Testis (tissue), 3 donors: Measurements from ENCODE around the gene RPA1. TPM values are rescaled to one million over a fixed set of nuclear protein-coding genes. Genes with fewer than 3 reads are reported as not detected.

Experiments used
- DNase-seq: peaks from one replicate; pipeline ENCODE4 v3.0.0-alpha.2; 2019
- H3K27ac ChIP-seq, 2 donors: fragments of 200-600 bp; sonication (generic); one replicate each; pipeline ENCODE4 v1.5.1; 2019
- H3K27me3 ChIP-seq: fragments of 200-600 bp; sonication (generic); one replicate; pipeline ENCODE4 v1.5.1; 2019
- H3K36me3 ChIP-seq: fragments of 200-600 bp; sonication (generic); one replicate; pipeline ENCODE4 v1.5.1; 2017; ENCODE audit warnings: low read depth; ENCODE audit errors: missing control alignments
- H3K4me1 ChIP-seq: fragments of 200-600 bp; sonication (generic); one replicate; pipeline ENCODE4 v1.5.1; 2019
- H3K4me3 ChIP-seq, 2 donors: fragments of 200-600 bp; sonication (generic); one replicate each; pipeline ENCODE4 v1.5.1; 2017 to 2019
- H3K9me3 ChIP-seq: fragments of 200-600 bp; sonication (generic); one replicate; pipeline ENCODE4 v1.5.1; 2017
- POLR2A ChIP-seq: fragments of 450-650 bp; IDR thresholded peaks from one replicate; pipeline ENCODE4 v1.6.1; 2017; ENCODE audit warnings: antibody characterized with exemption, mild to moderate bottlenecking, moderate library complexity
- WGBS, 2 donors: methylation state at CpG; one replicate each; pipeline ENCODE4 v1.1.5; 2018; 5-methylcytosine and 5-hydroxymethylcytosine counted together
- intact Hi-C: fragments of 100-400 bp; cut with DNase I; formaldehyde crosslinking; loops from one replicate; pipeline ENCODE4 v1.15.1; 2023; ENCODE audit warnings: low total_unique reads
- polyA plus RNA-seq: library from polyadenylated mRNA; stranded (reverse); fragments of 350-450 nt; fragmentation: Illumina TruSeq; extraction: RNeasy Lipid Tissue Mini Kit (QIAGEN cat#74804); gene quantifications from one replicate; pipeline ENCODE4 v1.2.3, GENCODE V29; 2014; ENCODE audit warnings: low read depth, low replicate concordance; ENCODE audit not compliant: insufficient read depth
- total RNA-seq, 2 donors: library from RNA; depleted of rRNA; stranded (reverse); fragments of >200 nt; gene quantifications; one replicate each; pipeline ENCODE4 v1.2.3, GENCODE V29; 2016
- TF ChIP-seq, protein P1 (sequence below), 3 experiments: fragments of 450-650 bp in 2 of 3; fragments of 200-600 bp in 1 of 3; sonication (generic) in 1 of 3; IDR thresholded peaks; one replicate each; pipeline ENCODE4 v1.5.1; 2016 to 2019; ENCODE audit warnings: antibody characterized with exemption in 3 of 3, mild to moderate bottlenecking in 2 of 3, moderate library complexity in 1 of 3

The RPA1 gene
- total and polyA plus RNA-seq, 3 donors from 2014 or later, result 31.7 to 52.9 (median 36.4) TPM

DNA sequence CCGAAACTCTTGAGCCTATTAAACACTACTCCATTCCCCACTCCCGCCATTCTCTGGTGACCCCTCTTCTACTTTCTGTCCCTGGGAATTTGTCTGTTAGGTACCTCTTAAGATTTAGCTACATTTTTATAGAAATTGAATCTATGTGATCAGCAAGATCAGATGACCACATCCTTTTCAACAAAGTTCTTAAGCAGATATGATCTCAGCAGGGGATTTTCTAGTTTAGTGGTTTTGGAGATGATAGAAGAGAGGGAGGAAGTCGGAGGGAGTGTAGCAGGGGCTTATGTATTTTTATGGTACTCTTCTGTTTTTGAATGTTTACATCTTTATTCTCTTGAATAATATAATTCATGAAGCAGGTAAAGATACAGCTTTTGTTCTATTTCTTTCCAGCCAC, 40.8 kb downstream of the RPA1 start:
- Histone ChIP-seq H3K27ac (no peak overlapping the region), H3K9me3 (no peaks in the 10 kb centered on the region), H3K27me3 (no peaks in the 10 kb centered on the region), H3K36me3 (no peaks in the 10 kb centered on the region), H3K4me3 (no peak overlapping the region), H3K4me1 (no peaks in the 10 kb centered on the region)
- TF ChIP-seq POLR2A, result no peak
- TF ChIP-seq, protein P1, sequence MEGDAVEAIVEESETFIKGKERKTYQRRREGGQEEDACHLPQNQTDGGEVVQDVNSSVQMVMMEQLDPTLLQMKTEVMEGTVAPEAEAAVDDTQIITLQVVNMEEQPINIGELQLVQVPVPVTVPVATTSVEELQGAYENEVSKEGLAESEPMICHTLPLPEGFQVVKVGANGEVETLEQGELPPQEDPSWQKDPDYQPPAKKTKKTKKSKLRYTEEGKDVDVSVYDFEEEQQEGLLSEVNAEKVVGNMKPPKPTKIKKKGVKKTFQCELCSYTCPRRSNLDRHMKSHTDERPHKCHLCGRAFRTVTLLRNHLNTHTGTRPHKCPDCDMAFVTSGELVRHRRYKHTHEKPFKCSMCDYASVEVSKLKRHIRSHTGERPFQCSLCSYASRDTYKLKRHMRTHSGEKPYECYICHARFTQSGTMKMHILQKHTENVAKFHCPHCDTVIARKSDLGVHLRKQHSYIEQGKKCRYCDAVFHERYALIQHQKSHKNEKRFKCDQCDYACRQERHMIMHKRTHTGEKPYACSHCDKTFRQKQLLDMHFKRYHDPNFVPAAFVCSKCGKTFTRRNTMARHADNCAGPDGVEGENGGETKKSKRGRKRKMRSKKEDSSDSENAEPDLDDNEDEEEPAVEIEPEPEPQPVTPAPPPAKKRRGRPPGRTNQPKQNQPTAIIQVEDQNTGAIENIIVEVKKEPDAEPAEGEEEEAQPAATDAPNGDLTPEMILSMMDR (IDR thresholded peaks at IDR 0.05), result no peak
- no peak for DNase-seq
- WGBS, 2 donors, result 86 to 96% methylated on average over 3 of the region's 3 CpGs
- intact Hi-C loops, result no loop called here

- Histone ChIP-seq H3K27ac (no peak overlapping the region), H3K27me3 (no peaks in the 10 kb centered on the region), H3K4me1 (no peaks in the 10 kb centered on the region), H3K9me3 (no peaks in the 10 kb centered on the region), H3K4me3 (no peak overlapping the region), H3K36me3 (no peaks in the 10 kb centered on the region)
- DNase-seq, result no peak
- WGBS, 2 donors, result 84 to 90% methylated on average over 5 of the region's 5 CpGs
- intact Hi-C loops, result no loop called here
- TF ChIP-seq, protein P1 (IDR thresholded peaks at IDR 0.05), result no peak
- TF ChIP-seq POLR2A, result no peak
Measured at GRCh38 chr17:1871756-1872155, 42.0 kb downstream of the RPA1 start.

GRCh38 chr17:1872254-1872653, 42.4 kb downstream of the RPA1 start:
- H3K27me3 ChIP-seq, result no peaks in the 10 kb centered on the region
- TF ChIP-seq POLR2A, result no peak
- TF ChIP-seq, protein P1 (IDR thresholded peaks at IDR 0.05), result no peak
- no peaks in the 10 kb centered on the region for H3K4me1 ChIP-seq
- no peak overlapping the region for H3K4me3 ChIP-seq
- no peaks in the 10 kb centered on the region for H3K36me3 ChIP-seq
- H3K27ac ChIP-seq, result no peak overlapping the region
- 90 to 96% methylated on average over 12 of the region's 12 CpGs for WGBS, 2 donors
- no peaks in the 10 kb centered on the region for H3K9me3 ChIP-seq
- intact Hi-C loops, result no loop called here
- no peak for DNase-seq

GRCh38 chr17:1872976-1873375, 43.2 kb downstream of the RPA1 start:
- no peak overlapping the region for H3K4me3 ChIP-seq
- H3K36me3 ChIP-seq, result no peaks in the 10 kb centered on the region
- H3K4me1 ChIP-seq, result no peaks in the 10 kb centered on the region
- no peaks in the 10 kb centered on the region for H3K27me3 ChIP-seq
- intact Hi-C loops, result no loop called here
- TF ChIP-seq, protein P1 (IDR thresholded peaks at IDR 0.05), result no peak
- no peak for TF ChIP-seq POLR2A
- no peak for DNase-seq
- H3K27ac ChIP-seq, result no peak overlapping the region
- no peaks in the 10 kb centered on the region for H3K9me3 ChIP-seq
- 84 to 91% methylated on average over 4 of the region's 4 CpGs for WGBS, 2 donors

GRCh38 chr17:1873418-1873817, 43.6 kb downstream of the RPA1 start:
- DNase-seq, result no peak
- no peaks in the 10 kb centered on the region for H3K9me3 ChIP-seq
- H3K36me3 ChIP-seq, result no peaks in the 10 kb centered on the region
- no peak overlapping the region for H3K4me3 ChIP-seq
- TF ChIP-seq POLR2A, result no peak
- TF ChIP-seq, protein P1 (IDR thresholded peaks at IDR 0.05), result no peak
- WGBS, 2 donors, result 93 to 94% methylated on average over 9 of the region's 9 CpGs
- no peaks in the 10 kb centered on the region for H3K4me1 ChIP-seq
- intact Hi-C loops, result no loop called here
- H3K27me3 ChIP-seq, result no peaks in the 10 kb centered on the region
- no peak overlapping the region for H3K27ac ChIP-seq
